Dermis microvascular lymphatic vessel endothelial cell (primary cell): ENCODE results near the gene SGCE. TPM values are rescaled to one million over a fixed set of nuclear protein-coding genes. Genes with fewer than 3 reads are reported as not detected.
"Not testable (repeated sequence)": the region's sequence is repeated elsewhere in the genome, so short reads cannot be mapped to it uniquely, and the experiment has no call there.

Source experiments
- DNase-seq, 2 donors: peaks; one replicate each; pipeline versions ENCODE4 v3.0.0 to v3.0.0-alpha.2; 2010; ENCODE audit warnings: low read depth in 2 of 2
- total RNA-seq: library from RNA; depleted of rRNA; stranded (reverse); fragments of >200 nt; gene quantifications from 2 replicates; pipeline ENCODE4 v1.2.1, GENCODE V29; 2014

The SGCE gene
- total RNA-seq = 59.6 and 85.8 TPM in 2 replicates

GRCh38 chr7:94655848-94656657 lies at the start of gene SGCE:
Gene SGCE (minus strand): TSS chr7:94656133. CDS start chr7:94656098, 35 bp downstream.
- DNase-seq = peak; percentile 64 to 79

- not testable (repeated sequence) for DNase-seq
Observed at GRCh38 chr7:94705155-94706021, 49.5 kb upstream of the SGCE start.

GRCh38 chr7:94701555-94701973 lies 45.6 kb upstream of the SGCE start:
- DNase-seq = peak; percentile 93 to 94

- DNase-seq = peak; percentile 29 to 44
Observed at GRCh38 chr7:94700926-94701554, 45.1 kb upstream of the SGCE start.

GRCh38 chr7:94698275-94698674 lies 42.3 kb upstream of the SGCE start:
- DNase-seq = peak; percentile 61 to 91

- DNase-seq = peak; percentile 89 to 94
Observed at GRCh38 chr7:94697035-94697974, 41.4 kb upstream of the SGCE start.

- DNase-seq = no peak
Observed at GRCh38 chr7:94687810-94688209, 31.9 kb upstream of the SGCE start.

GRCh38 chr7:94687076-94687475 lies 31.1 kb upstream of the SGCE start:
- DNase-seq = no peak

- no peak for DNase-seq
Observed at GRCh38 chr7:94683066-94683465, 27.1 kb upstream of the SGCE start.

- DNase-seq = no peak
Observed at GRCh38 chr7:94679358-94679757, 23.4 kb upstream of the SGCE start.

- DNase-seq = no peak
Observed at GRCh38 chr7:94676431-94676830, 20.5 kb upstream of the SGCE start.

GRCh38 chr7:94675356-94675755 lies 19.4 kb upstream of the SGCE start:
- no peak for DNase-seq

GRCh38 chr7:94671444-94672235 lies 15.7 kb upstream of the SGCE start:
- no peak for DNase-seq

GRCh38 chr7:94669773-94670495 lies 14.0 kb upstream of the SGCE start:
- DNase-seq = no peak

- DNase-seq = no peak
Observed at GRCh38 chr7:94666879-94667587, 11.1 kb upstream of the SGCE start.

- DNase-seq = no peak
Observed at GRCh38 chr7:94665426-94665825, 9.5 kb upstream of the SGCE start.

- DNase-seq = no peak
Observed at GRCh38 chr7:94664023-94664422, 8.1 kb upstream of the SGCE start.

- no peak for DNase-seq
Observed at GRCh38 chr7:94662548-94662947, 6.6 kb upstream of the SGCE start.

GRCh38 chr7:94660006-94660405 lies 4.1 kb upstream of the SGCE start:
- DNase-seq = peak; percentile 12 to 43
